CD14-positive monocyte (primary cell): ENCODE measurements around the gene LRRC55. TPM values are rescaled to one million over a fixed set of nuclear protein-coding genes. Genes with fewer than 3 reads are reported as not detected.
A peak's percentile ranks its signal among the peaks of the same experiment; 100 is the strongest.

ENCODE experiments used
- DNase-seq, 3 donors: peaks; one replicate each; pipeline ENCODE4 v3.0.0-alpha.2; 2011 to 2022
- H2AFZ ChIP-seq: 2 replicates; pipeline ENCODE4 v1.6.0; 2012; ENCODE audit warnings: mild to moderate bottlenecking, low read depth, low read length, inconsistent platforms; ENCODE audit not compliant: insufficient read depth, poor library complexity, severe bottlenecking
- H3K27ac ChIP-seq, 2 donors: 1 replicate in 1 of 2; 2 replicates in 1 of 2; pipeline ENCODE4 v1.5.1; 2012 to 2013; ENCODE audit warnings: low read length in 2 of 2, control low read depth in 1 of 2, inconsistent platforms in 1 of 2, low read depth in 1 of 2, mild to moderate bottlenecking in 1 of 2
- H3K27me3 ChIP-seq, 2 donors: one replicate each; pipeline versions ENCODE4 v1.6.0 to v1.6.1; 2011 to 2013; ENCODE audit warnings: low read length in 2 of 2; ENCODE audit not compliant: control insufficient read depth in 2 of 2, insufficient read depth in 2 of 2
- H3K36me3 ChIP-seq, 2 donors: replicated peaks in 1 of 2; 1 replicate in 1 of 2; 2 replicates in 1 of 2; pipeline versions ENCODE4 v1.5.1 to v1.6.1; 2012 to 2013; ENCODE audit warnings: low read length in 2 of 2, control low read depth in 1 of 2, inconsistent platforms in 1 of 2, mild to moderate bottlenecking in 1 of 2; ENCODE audit not compliant: insufficient read depth in 2 of 2, control insufficient read depth in 1 of 2
- H3K4me1 ChIP-seq, 2 donors: 1 replicate in 1 of 2; 2 replicates in 1 of 2; pipeline versions ENCODE4 v1.5.1 to v1.6.1; 2012 to 2013; ENCODE audit warnings: low read length in 2 of 2, control low read depth in 1 of 2, inconsistent platforms in 1 of 2, mild to moderate bottlenecking in 1 of 2, moderate library complexity in 1 of 2; ENCODE audit not compliant: insufficient read depth in 2 of 2, control insufficient read depth in 1 of 2
- H3K4me2 ChIP-seq: replicated peaks from 2 replicates; pipeline ENCODE3; 2012; ENCODE audit warnings: low read length, moderate library complexity, mild to moderate bottlenecking; ENCODE audit not compliant: poor library complexity, severe bottlenecking; ENCODE audit errors: extremely low read depth
- H3K4me3 ChIP-seq, 3 experiments: fragments of 200-600 bp in 1 of 3; sonication (generic) in 1 of 3; replicated peaks in 1 of 3; 1 replicate in 2 of 3; 2 replicates in 1 of 3; pipeline ENCODE4 v1.5.1; 2011 to 2013; ENCODE audit warnings: low read length in 3 of 3, mild to moderate bottlenecking in 3 of 3, control low read depth in 2 of 3, low read depth in 2 of 3, inconsistent platforms in 1 of 3, moderate library complexity in 1 of 3
- H3K79me2 ChIP-seq: 2 replicates; pipeline ENCODE4 v1.6.0; 2012; ENCODE audit warnings: mild to moderate bottlenecking, control low read depth, inconsistent platforms, low read length, moderate library complexity; ENCODE audit not compliant: insufficient read depth
- H3K9ac ChIP-seq: 2 replicates; pipeline ENCODE4 v1.6.0; 2017; ENCODE audit warnings: low read length, mild to moderate bottlenecking; ENCODE audit not compliant: insufficient read depth, poor library complexity, severe bottlenecking
- H3K9me3 ChIP-seq, 2 donors: replicated peaks in 1 of 2; 1 replicate in 1 of 2; 2 replicates in 1 of 2; pipeline versions ENCODE4 v1.5.1 to v1.6.1; 2012 to 2013; ENCODE audit warnings: low read length in 2 of 2, control low read depth in 1 of 2; ENCODE audit not compliant: control insufficient read depth in 1 of 2, insufficient read depth in 1 of 2
- H4K20me1 ChIP-seq: 2 replicates; pipeline ENCODE4 v1.6.0; 2012; ENCODE audit warnings: mild to moderate bottlenecking, low read length, control low read depth, moderate library complexity; ENCODE audit not compliant: insufficient read depth
- H3K27ac Mint-ChIP-seq, 7 donors: one replicate each; pipeline ENCODE4 v1.8.0; 2020; ENCODE audit warnings: mild to moderate bottlenecking in 7 of 7, mixed read lengths in 7 of 7, moderate library complexity in 6 of 7, inconsistent platforms in 2 of 7
- H3K27me3 Mint-ChIP-seq, 3 donors: one replicate each; pipeline ENCODE4 v1.8.0; 2021 to 2022; ENCODE audit warnings: low read depth in 3 of 3, mild to moderate bottlenecking in 3 of 3, mixed read lengths in 3 of 3, moderate library complexity in 3 of 3, inconsistent platforms in 1 of 3
- H3K36me3 Mint-ChIP-seq, 2 donors: one replicate each; pipeline ENCODE4 v1.8.0; 2020; ENCODE audit warnings: mixed read lengths in 2 of 2, inconsistent platforms in 1 of 2, mild to moderate bottlenecking in 1 of 2
- H3K4me1 Mint-ChIP-seq: one replicate; pipeline ENCODE4 v1.8.0; 2020; ENCODE audit warnings: mild to moderate bottlenecking, mixed read lengths
- H3K4me3 Mint-ChIP-seq, 2 donors: one replicate each; pipeline ENCODE4 v1.8.0; 2020; ENCODE audit warnings: mild to moderate bottlenecking in 2 of 2, mixed read lengths in 2 of 2, moderate library complexity in 1 of 2
- H3K9me3 Mint-ChIP-seq, 7 donors: one replicate each; pipeline ENCODE4 v1.8.0; 2020 to 2022; ENCODE audit warnings: mixed read lengths in 7 of 7, mild to moderate bottlenecking in 6 of 7, moderate library complexity in 6 of 7, inconsistent platforms in 2 of 7
- CTCF ChIP-seq: fragments of 200-600 bp; IDR thresholded peaks from one replicate; pipeline ENCODE4 v1.8.0; 2022; ENCODE audit warnings: antibody characterized with exemption, mild to moderate bottlenecking
- WGBS: methylation state at CpG from one replicate; pipeline ENCODE4 v1.1.5; 2013; ENCODE audit warnings: missing lambda C conversion rate; ENCODE audit not compliant: insufficient coverage; 5-methylcytosine and 5-hydroxymethylcytosine counted together
- intact Hi-C, 2 donors: fragments of 100-400 bp; cut with micrococcal nuclease; formaldehyde crosslinking; loops; one replicate each; pipeline versions ENCODE4 v1.15.0 to v1.15.1; 2023
- polyA plus RNA-seq, 3 donors: library from polyadenylated mRNA; depleted of rRNA in 1 of 3; unstranded in 2 of 3; stranded (reverse) in 1 of 3; fragments of 300-500 nt in 2 of 3; fragments of >200 nt in 1 of 3; fragmentation: Illumina TruSeq in 2 of 3; gene quantifications; 1 replicate in 2 of 3; 2 replicates in 1 of 3; pipeline ENCODE4 v1.2.3, GENCODE V29; 2012 to 2021

The LRRC55 gene
- polyA plus RNA-seq, 3 donors: not detected

- no peak for DNase-seq
- Mint-ChIP-seq H3K27ac (no peak overlapping the region), H3K4me1 (peaks cover 4% of the 10 kb centered on the region), H3K4me3 (peak overlapping the region in 1 of 2 donors; percentile 20), H3K27me3 (peaks cover 46 to 65% (median 52%) of the 10 kb centered on the region in 3 donors), H3K9me3 (peaks cover 0 to 4% (median 0%) of the 10 kb centered on the region in 7 donors), H3K36me3 (no peaks in the 10 kb centered on the region)
- H2AFZ ChIP-seq: no peak overlapping the region
- H3K79me2 ChIP-seq: no peaks in the 10 kb centered on the region
- no peaks in the 10 kb centered on the region for H3K36me3 ChIP-seq
- H3K9me3 ChIP-seq: no peaks in the 10 kb centered on the region
- H3K4me3 ChIP-seq: no peak overlapping the region
- no peak overlapping the region for H3K4me2 ChIP-seq
- no peaks in the 10 kb centered on the region for H4K20me1 ChIP-seq
- H3K27ac ChIP-seq: no peak overlapping the region
- 100% methylated on average over 1 of the region's 1 CpG for WGBS
- no peak overlapping the region for H3K9ac ChIP-seq
- intact Hi-C loops: no loop called here
- H3K27me3 ChIP-seq: peaks cover 6 to 53% of the 10 kb centered on the region in 2 donors
- no peak for TF ChIP-seq CTCF
- H3K4me1 ChIP-seq: no peaks in the 10 kb centered on the region
These were observed 57.6 kb downstream of the LRRC55 start for GRCh38 chr11:57239348-57239747.

GRCh38 chr11:57240007-57240406, 58.3 kb downstream of the LRRC55 start:
- peaks cover 45 to 59% (median 49%) of the 10 kb centered on the region in 3 donors for H3K27me3 Mint-ChIP-seq
- H3K79me2 ChIP-seq: no peaks in the 10 kb centered on the region

More at GRCh38 chr11:57240007-57240406, 58.3 kb downstream of the LRRC55 start:
- intact Hi-C loops: no loop called here
- Histone ChIP-seq H3K27me3 (peaks cover 6 to 50% of the 10 kb centered on the region in 2 donors), H4K20me1 (no peaks in the 10 kb centered on the region), H3K9ac (no peak overlapping the region), H3K4me3 (no peak overlapping the region), H2AFZ (no peak overlapping the region), H3K4me1 (no peaks in the 10 kb centered on the region), H3K9me3 (no peaks in the 10 kb centered on the region), H3K4me2 (no peak overlapping the region), H3K36me3 (no peaks in the 10 kb centered on the region), H3K27ac (no peak overlapping the region)
- Mint-ChIP-seq H3K36me3 (no peaks in the 10 kb centered on the region), H3K4me3 (no peak overlapping the region), H3K9me3 (peaks cover 0 to 2% (median 0%) of the 10 kb centered on the region in 7 donors), H3K4me1 (peaks cover 7% of the 10 kb centered on the region), H3K27ac (no peak overlapping the region)
- TF ChIP-seq CTCF: no peak
- 100% methylated on average over 1 of the region's 2 CpGs for WGBS
- no peak for DNase-seq
